Transverse colon (tissue), 4 donors: ENCODE data around the gene SHISAL1.

ENCODE experiments used
- EP300 ChIP-seq: sonication (generic); formaldehyde crosslinking; IDR thresholded peaks from one replicate; pipeline ENCODE4 v1.6.1; 2017; ENCODE audit warnings: antibody characterized with exemption, low read depth
- POLR2A ChIP-seq: fragments of 450-650 bp; IDR thresholded peaks from one replicate; pipeline ENCODE4 v1.6.1; 2016; ENCODE audit warnings: antibody characterized with exemption, mild to moderate bottlenecking, moderate library complexity
- POLR2AphosphoS5 ChIP-seq, 3 donors: sonication (generic); formaldehyde crosslinking; IDR thresholded peaks; one replicate each; pipeline ENCODE4 v1.6.1; 2016; ENCODE audit warnings: antibody characterized with exemption in 3 of 3
- TF ChIP-seq, protein P1 (sequence below), 5 experiments: fragments of 200-600 bp in 3 of 5; fragments of 450-650 bp in 2 of 5; sonication (generic) in 3 of 5; IDR thresholded peaks; 1 replicate in 2 of 5; 2 replicates in 3 of 5; pipeline ENCODE4 v1.5.1; 2016 to 2017; ENCODE audit warnings: antibody characterized with exemption in 5 of 5, inconsistent platforms in 3 of 5, mild to moderate bottlenecking in 2 of 5, moderate library complexity in 1 of 5

DNA sequence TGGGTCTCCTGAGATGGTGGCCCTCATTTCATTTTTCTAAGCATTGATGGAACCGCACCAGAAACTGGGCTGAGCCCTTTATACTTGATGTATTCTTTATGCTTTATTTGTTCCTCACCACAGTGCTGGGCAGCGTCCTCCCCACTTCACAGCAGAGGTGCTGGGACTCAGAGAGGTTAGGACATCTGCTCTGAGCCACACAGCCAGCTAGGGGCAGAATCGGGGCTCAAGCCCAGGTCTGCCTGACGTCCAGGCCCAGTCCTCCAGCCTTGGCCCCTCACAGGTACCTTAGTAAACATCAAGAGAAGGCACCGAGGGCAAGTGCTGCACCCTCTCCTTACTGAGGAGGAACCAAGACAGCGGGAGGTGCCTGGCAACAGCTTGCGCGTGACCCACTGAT lies 20.2 kb upstream of the SHISAL1 start:
- TF ChIP-seq, protein P1, sequence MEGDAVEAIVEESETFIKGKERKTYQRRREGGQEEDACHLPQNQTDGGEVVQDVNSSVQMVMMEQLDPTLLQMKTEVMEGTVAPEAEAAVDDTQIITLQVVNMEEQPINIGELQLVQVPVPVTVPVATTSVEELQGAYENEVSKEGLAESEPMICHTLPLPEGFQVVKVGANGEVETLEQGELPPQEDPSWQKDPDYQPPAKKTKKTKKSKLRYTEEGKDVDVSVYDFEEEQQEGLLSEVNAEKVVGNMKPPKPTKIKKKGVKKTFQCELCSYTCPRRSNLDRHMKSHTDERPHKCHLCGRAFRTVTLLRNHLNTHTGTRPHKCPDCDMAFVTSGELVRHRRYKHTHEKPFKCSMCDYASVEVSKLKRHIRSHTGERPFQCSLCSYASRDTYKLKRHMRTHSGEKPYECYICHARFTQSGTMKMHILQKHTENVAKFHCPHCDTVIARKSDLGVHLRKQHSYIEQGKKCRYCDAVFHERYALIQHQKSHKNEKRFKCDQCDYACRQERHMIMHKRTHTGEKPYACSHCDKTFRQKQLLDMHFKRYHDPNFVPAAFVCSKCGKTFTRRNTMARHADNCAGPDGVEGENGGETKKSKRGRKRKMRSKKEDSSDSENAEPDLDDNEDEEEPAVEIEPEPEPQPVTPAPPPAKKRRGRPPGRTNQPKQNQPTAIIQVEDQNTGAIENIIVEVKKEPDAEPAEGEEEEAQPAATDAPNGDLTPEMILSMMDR (IDR thresholded peaks at IDR 0.05), result no peak
- TF ChIP-seq POLR2AphosphoS5 (IDR thresholded peaks at IDR 0.05), result no peak
- no peak for TF ChIP-seq POLR2A
- TF ChIP-seq EP300, result no peak
